MM.1S (cell line): Measurements from ENCODE around the gene THAP9.

Source experiments
- CTCF ChIP-seq: fragments of 300-600 bp; sonication (generic); IDR thresholded peaks from 2 replicates; pipeline ENCODE4 v1.5.1; 2016; ENCODE audit warnings: antibody characterized with exemption, low read length, mixed read lengths
- EZH2 ChIP-seq: fragments of 300-600 bp; sonication (generic); optimal IDR thresholded peaks from 2 replicates; pipeline ENCODE3; 2017; ENCODE audit warnings: low read depth, mild to moderate bottlenecking, antibody characterized with exemption, low read length, mixed read lengths
- EZH2phosphoT487 ChIP-seq: fragments of 300-600 bp; sonication (generic); IDR thresholded peaks from 2 replicates; pipeline ENCODE4 v1.6.1; 2018; ENCODE audit warnings: antibody characterized with exemption, low read length

- TF ChIP-seq EZH2 (no peak), CTCF (no peak), EZH2phosphoT487 (no peak)
Measured at GRCh38 chr4:82969414-82969813, 68.9 kb downstream of the THAP9 start.
